ENCODE data around the gene UNC93B1.
"Not testable (repeated sequence)": the region's sequence is repeated elsewhere in the genome, so short reads cannot be mapped to it uniquely, and the experiment has no call there.

- TF ChIP-seq POLR2A, CTCF (IDR thresholded peaks at IDR 0.05): not testable (repeated sequence)
These were observed 40.7 kb downstream of the UNC93B1 start for GRCh38 chr11:67963217-67963616.
